GM23338 (cell line): ENCODE measurements around the gene COL9A3. TPM values are rescaled to one million over a fixed set of nuclear protein-coding genes. Genes with fewer than 3 reads are reported as not detected.

ENCODE experiments used
- ATAC-seq: fragments of 200-7000 bp; cut with Tn5 transposase; 3 replicates; pipeline ENCODE4 v1.9.1; 2020
- DNase-seq: peaks from one replicate; pipeline ENCODE4 v3.0.0-alpha.2; 2015; ENCODE audit warnings: low spot score
- H2AFZ ChIP-seq: fragments of 200-600 bp; sonication (generic); 2 replicates; pipeline ENCODE4 v1.8.0; 2016; ENCODE audit warnings: antibody characterized with exemption, mild to moderate bottlenecking, moderate library complexity
- H3F3A ChIP-seq: fragments of 200-600 bp; sonication (generic); replicated peaks from 2 replicates; pipeline ENCODE4 v1.8.0; 2017; ENCODE audit warnings: antibody characterized with exemption, mixed run types, low read depth
- H3K27ac ChIP-seq: fragments of 200-600 bp; sonication (generic); 2 replicates; pipeline ENCODE4 v1.6.1; 2016; ENCODE audit warnings: low read depth
- H3K27me3 ChIP-seq: fragments of 200-600 bp; sonication (generic); 2 replicates; pipeline ENCODE4 v1.8.0; 2016; ENCODE audit warnings: mild to moderate bottlenecking, mixed run types, moderate library complexity; ENCODE audit not compliant: insufficient read depth
- H3K36me3 ChIP-seq: fragments of 200-600 bp; sonication (generic); 2 replicates; pipeline ENCODE4 v1.8.0; 2016; ENCODE audit warnings: mild to moderate bottlenecking; ENCODE audit not compliant: insufficient read depth
- H3K4me1 ChIP-seq: fragments of 200-600 bp; sonication (generic); 2 replicates; pipeline ENCODE4 v1.8.0; 2016; ENCODE audit warnings: mild to moderate bottlenecking, moderate library complexity; ENCODE audit not compliant: insufficient read depth
- H3K4me2 ChIP-seq: fragments of 200-600 bp; sonication (generic); 2 replicates; pipeline ENCODE4 v1.7.1; 2017; ENCODE audit warnings: mixed run types
- H3K4me3 ChIP-seq: fragments of 200-600 bp; sonication (generic); 2 replicates; pipeline ENCODE4 v1.6.1; 2016; ENCODE audit warnings: mixed run types
- H3K79me2 ChIP-seq: fragments of 200-600 bp; sonication (generic); replicated peaks from 2 replicates; pipeline ENCODE4 v1.8.0; 2017; ENCODE audit warnings: mild to moderate bottlenecking; ENCODE audit not compliant: insufficient read depth
- H3K9me2 ChIP-seq: fragments of 200-600 bp; sonication (generic); 2 replicates; pipeline ENCODE4 v1.8.0; 2017; ENCODE audit not compliant: insufficient read depth
- H4K20me1 ChIP-seq: fragments of 200-600 bp; sonication (generic); replicated peaks from 2 replicates; pipeline ENCODE4 v1.8.0; 2017; ENCODE audit warnings: mild to moderate bottlenecking; ENCODE audit not compliant: insufficient read depth
- H3K27ac Mint-ChIP-seq: 2 replicates; pipeline ENCODE4 v1.8.0; 2020; ENCODE audit warnings: inconsistent platforms, mild to moderate bottlenecking, moderate library complexity, mixed read lengths
- H3K27me3 Mint-ChIP-seq: 3 replicates; pipeline ENCODE4 v1.8.0; 2022; ENCODE audit warnings: low read depth, mild to moderate bottlenecking, moderate library complexity, mixed read lengths, inconsistent platforms; ENCODE audit not compliant: insufficient read depth, poor library complexity
- H3K36me3 Mint-ChIP-seq: 3 replicates; pipeline ENCODE4 v1.8.0; 2021; ENCODE audit warnings: low read depth, mild to moderate bottlenecking, inconsistent platforms, moderate library complexity, mixed read lengths
- H3K4me1 Mint-ChIP-seq: 3 replicates; pipeline ENCODE4 v1.8.0; 2020; ENCODE audit warnings: mild to moderate bottlenecking, inconsistent platforms, mixed read lengths
- H3K4me3 Mint-ChIP-seq: 3 replicates; pipeline ENCODE4 v1.8.0; 2021; ENCODE audit warnings: moderate library complexity, mild to moderate bottlenecking, inconsistent platforms, mixed read lengths
- H3K9me3 Mint-ChIP-seq: 3 replicates; pipeline ENCODE4 v1.8.0; 2020; ENCODE audit warnings: moderate library complexity, mild to moderate bottlenecking, inconsistent platforms, mixed read lengths
- CREB1 ChIP-seq: fragments of 250-450 bp; sonication (Bioruptor Pico); IDR thresholded peaks from 2 replicates; pipeline ENCODE4 v1.5.0; 2020; ENCODE audit warnings: low read depth, mild to moderate bottlenecking, moderate library complexity
- CTCF ChIP-seq, 2 experiments: fragments of 200-600 bp in 1 of 2; sonication (generic) in 1 of 2; conservative IDR thresholded peaks; 2 replicates each; pipeline versions ENCODE4 v1.5.1 to v1.6.1; 2016 to 2017; ENCODE audit warnings: antibody characterized with exemption in 2 of 2, low read depth in 2 of 2, mild to moderate bottlenecking in 2 of 2, moderate library complexity in 1 of 2
- ETS1 ChIP-seq: IDR thresholded peaks from 2 replicates; pipeline ENCODE4 v1.6.1; 2016; ENCODE audit warnings: antibody characterized with exemption
- EZH2 ChIP-seq: fragments of 200-600 bp; sonication (generic); IDR thresholded peaks from one replicate; pipeline ENCODE4 v1.8.0; 2017; ENCODE audit warnings: antibody characterized with exemption, mild to moderate bottlenecking, low read depth; ENCODE audit not compliant: unreplicated experiment
- JUNB ChIP-seq: IDR thresholded peaks from one replicate; pipeline ENCODE4 v1.6.1; 2016; ENCODE audit warnings: antibody characterized with exemption; ENCODE audit not compliant: unreplicated experiment
- NANOG ChIP-seq: IDR thresholded peaks from 2 replicates; pipeline ENCODE4 v1.6.1; 2016; ENCODE audit warnings: antibody characterized with exemption, borderline replicate concordance
- POLR2AphosphoS5 ChIP-seq: IDR thresholded peaks from 2 replicates; pipeline ENCODE4 v1.6.1; 2016; ENCODE audit warnings: antibody characterized with exemption, low read depth
- REST ChIP-seq: IDR thresholded peaks from one replicate; pipeline ENCODE4 v1.6.1; 2018; ENCODE audit warnings: antibody characterized with exemption; ENCODE audit not compliant: unreplicated experiment
- STAT1 ChIP-seq: IDR thresholded peaks from one replicate; pipeline ENCODE4 v1.6.1; 2016; ENCODE audit warnings: antibody characterized with exemption; ENCODE audit not compliant: unreplicated experiment
- ZNF114 ChIP-seq: fragments of 250-450 bp; sonication (Bioruptor Pico); IDR thresholded peaks from 2 replicates; pipeline ENCODE4 v1.5.0; 2020; ENCODE audit warnings: mild to moderate bottlenecking, moderate library complexity
- ZNF462 ChIP-seq: fragments of 250-450 bp; sonication (Bioruptor Pico); IDR thresholded peaks from 2 replicates; pipeline ENCODE4 v1.5.0; 2020; ENCODE audit warnings: mild to moderate bottlenecking, moderate library complexity
- polyA plus RNA-seq: library from polyadenylated mRNA; unstranded; fragments of >200 nt; fragmentation: Nextera tagmentation; extraction: Ambion mirVana; gene quantifications from 2 replicates; pipeline ENCODE4 v1.2.1, GENCODE V29; 2016
- total RNA-seq: library from RNA; depleted of rRNA; stranded (reverse); fragments of >200 nt; shearing (Covaris generic); gene quantifications from 2 replicates; pipeline ENCODE4 v1.2.3, GENCODE V29; 2014

The COL9A3 gene
- total and polyA plus RNA-seq, 2 experiments from 2014 or later: 74.9 to 113 TPM

GRCh38 chr20:62799459-62799858 lies 17.4 kb upstream of the COL9A3 start (continued):
- TF ChIP-seq REST (no peak), JUNB (no peak), CREB1 (CRISPR knock-in tag) (no peak), ZNF462 (CRISPR knock-in tag) (no peak), NANOG (no peak)

GRCh38 chr20:62799873-62800272 lies 17.0 kb upstream of the COL9A3 start:
- H3K36me3 ChIP-seq: peaks cover 7% of the 10 kb centered on the region; the same call in 1 of the 2 replicates
- peaks cover 12% of the 10 kb centered on the region; the same call in 1 of the 2 replicates for H3K4me1 ChIP-seq
- no peak overlapping the region for H3K4me2 ChIP-seq
- H3K4me3 ChIP-seq: no peak overlapping the region
- DNase-seq (no peak), ATAC-seq (no peak)
- Mint-ChIP-seq H3K27ac (no peak overlapping the region), H3K4me3 (no peak overlapping the region), H3K9me3 (no peaks in the 10 kb centered on the region), H3K4me1 (peaks cover 3% of the 10 kb centered on the region; the same call in 1 of the 3 replicates), H3K36me3 (peaks cover 30% of the 10 kb centered on the region), H3K27me3 (peaks cover 40% of the 10 kb centered on the region)
- no peak overlapping the region for H3K27ac ChIP-seq
- H3K9me2 ChIP-seq: no peaks in the 10 kb centered on the region
- no peaks in the 10 kb centered on the region for H3K79me2 ChIP-seq
- peaks cover 3% of the 10 kb centered on the region for H4K20me1 ChIP-seq
- peaks cover 13% of the 10 kb centered on the region for H3F3A ChIP-seq
- no peak overlapping the region for H2AFZ ChIP-seq
- H3K27me3 ChIP-seq: peaks cover 20% of the 10 kb centered on the region
- TF ChIP-seq NANOG (no peak), CTCF (conservative IDR thresholded peaks at IDR 0.05; ENCODE audit: low read depth in 2 of 2) (no peak), EZH2 (no peak), ZNF114 (CRISPR knock-in tag) (no peak), CREB1 (CRISPR knock-in tag) (no peak), POLR2AphosphoS5 (no peak), STAT1 (no peak), ETS1 (no peak)
